AG04450 (cell line): ENCODE measurements around the gene ATG10. TPM values are rescaled to one million over a fixed set of nuclear protein-coding genes. Genes with fewer than 3 reads are reported as not detected.

Experiments
- CTCF ChIA-PET: fragments of 300-600, 350-600 bp; formaldehyde crosslinking; extraction: SDS; loops from one replicate; lab custom pipeline; 2022; ENCODE audit warnings: antibody characterized with exemption, inconsistent platforms; lab: Charles Lee
- POLR2A ChIA-PET: fragments of 350-600 bp; formaldehyde crosslinking; extraction: SDS; loops from one replicate; lab custom pipeline; 2021; ENCODE audit warnings: antibody characterized with exemption, inconsistent platforms; lab: Yijun Ruan, JAX
- DNase-seq: peaks from one replicate; pipeline ENCODE4 v3.0.0-alpha.2; 2011; ENCODE audit warnings: low read depth, low spot score
- H3K27ac ChIP-seq: one replicate; pipeline ENCODE4 v1.5.1; 2012; ENCODE audit warnings: low read depth, low read length, control low read depth
- H3K27me3 ChIP-seq: one replicate; pipeline ENCODE4 v1.6.0; 2012; ENCODE audit warnings: low read length; ENCODE audit not compliant: control insufficient read depth, insufficient read depth
- H3K4me3 ChIP-seq: 2 replicates; pipeline ENCODE4 v1.5.1; 2011; ENCODE audit warnings: mild to moderate bottlenecking, low read depth, low read length, control low read depth
- H3K9me3 ChIP-seq: 2 replicates; pipeline ENCODE4 v1.5.1; 2012; ENCODE audit warnings: low read length; ENCODE audit not compliant: control insufficient read depth, insufficient read depth
- CTCF ChIP-seq: IDR thresholded peaks from 2 replicates; pipeline ENCODE4 v1.5.1; 2011; ENCODE audit warnings: low read depth, low read length, control low read depth, inconsistent platforms
- polyA plus RNA-seq: library from polyadenylated mRNA; depleted of rRNA; stranded (reverse); fragments of >200 nt; gene quantifications from 2 replicates; pipeline ENCODE4 v1.2.3, GENCODE V29; 2011

Gene ATG10
- polyA plus RNA-seq, 1 experiment: 4.1 TPM

GRCh38 chr5:82174128-82174918 is 202.5 kb downstream of the ATG10 start:
- peak; percentile 58 for TF ChIP-seq CTCF
- POLR2A ChIA-PET: no interaction called here
- Histone ChIP-seq H3K9me3 (no peaks in the 10 kb centered on the region), H3K27ac (no peak overlapping the region), H3K27me3 (no peaks in the 10 kb centered on the region), H3K4me3 (no peak overlapping the region)
- CTCF ChIA-PET: interaction anchor here (0.5 to 1.6 kb wide), 4 partner anchors 9 to 214 kb away, joined by 3 to 7 read pairs (median 4); no protein-coding TSS in a partner anchor
- no peak for DNase-seq

GRCh38 chr5:82174919-82175219 is 203.0 kb downstream of the ATG10 start:
- H3K27ac ChIP-seq: no peak overlapping the region
- H3K9me3 ChIP-seq: no peaks in the 10 kb centered on the region
- ChIA-PET CTCF (interaction anchor here (0.6 to 1.8 kb wide), 3 partner anchors 9 to 55 kb away, joined by 4 to 9 read pairs (median 7); no protein-coding TSS in a partner anchor), POLR2A (no interaction called here)
- no peak for DNase-seq
- H3K4me3 ChIP-seq: no peak overlapping the region
- H3K27me3 ChIP-seq: no peaks in the 10 kb centered on the region
- TF ChIP-seq CTCF: no peak

- ChIA-PET POLR2A (no interaction called here), CTCF (interaction anchor here (0.6 to 2.2 kb wide), 5 partner anchors 11 to 981 kb away, joined by 3 to 10 read pairs (median 4); no protein-coding TSS in a partner anchor)
- no peak for TF ChIP-seq CTCF
- no peak overlapping the region for H3K27ac ChIP-seq
- no peak for DNase-seq
- H3K27me3 ChIP-seq: no peaks in the 10 kb centered on the region
- H3K9me3 ChIP-seq: no peaks in the 10 kb centered on the region
- H3K4me3 ChIP-seq: no peak overlapping the region
These were observed 204.4 kb downstream of the ATG10 start for GRCh38 chr5:82176115-82176814.

GRCh38 chr5:82178378-82178777 is 206.6 kb downstream of the ATG10 start:
- Histone ChIP-seq H3K27ac (no peak overlapping the region), H3K27me3 (no peaks in the 10 kb centered on the region), H3K4me3 (no peak overlapping the region), H3K9me3 (no peaks in the 10 kb centered on the region)
- CTCF ChIA-PET: interaction anchor here (1.3 to 2.5 kb wide), 2 partner anchors 47 to 48 kb away, joined by 4 to 8 read pairs; no protein-coding TSS in a partner anchor
- POLR2A ChIA-PET: no interaction called here
- TF ChIP-seq CTCF: no peak
- no peak for DNase-seq

- POLR2A ChIA-PET: no interaction called here
- DNase-seq: no peak
These were observed 210.8 kb downstream of the ATG10 start for GRCh38 chr5:82182662-82183061.

More at GRCh38 chr5:82182662-82183061, 210.8 kb downstream of the ATG10 start:
- Histone ChIP-seq H3K4me3 (no peak overlapping the region), H3K27ac (no peak overlapping the region), H3K27me3 (no peaks in the 10 kb centered on the region), H3K9me3 (no peaks in the 10 kb centered on the region)
- TF ChIP-seq CTCF: no peak
- CTCF ChIA-PET: no interaction called here
